IPS-20b (cell line): ENCODE data around the gene KANSL2.
"Not testable (repeated sequence)": the region's sequence is repeated elsewhere in the genome, so short reads cannot be mapped to it uniquely, and the experiment has no call there.

Source experiments
- H3K27ac ChIP-seq: one replicate; pipeline ENCODE4 v1.5.1; 2013; ENCODE audit warnings: low read length
- H3K27me3 ChIP-seq: 2 replicates; pipeline ENCODE4 v1.6.1; 2013; ENCODE audit warnings: mild to moderate bottlenecking, low read length, inconsistent platforms; ENCODE audit not compliant: insufficient read depth
- H3K36me3 ChIP-seq: 2 replicates; pipeline ENCODE4 v1.6.1; 2013; ENCODE audit warnings: low read depth, mild to moderate bottlenecking, inconsistent platforms, low read length, moderate library complexity; ENCODE audit not compliant: insufficient read depth
- H3K4me1 ChIP-seq: 2 replicates; pipeline ENCODE4 v1.6.1; 2013; ENCODE audit warnings: mild to moderate bottlenecking, control low read depth, inconsistent platforms, low read length, moderate library complexity; ENCODE audit not compliant: insufficient read depth
- H3K4me3 ChIP-seq: 2 replicates; pipeline ENCODE4 v1.5.1; 2013; ENCODE audit warnings: mild to moderate bottlenecking, low read length, inconsistent platforms
- H3K9ac ChIP-seq: 2 replicates; pipeline ENCODE4 v1.6.1; 2013; ENCODE audit warnings: low read depth, mild to moderate bottlenecking, inconsistent platforms, low read length, moderate library complexity
- H3K9me3 ChIP-seq: 2 replicates; pipeline ENCODE4 v1.6.1; 2013; ENCODE audit warnings: mild to moderate bottlenecking, low read depth, low read length, inconsistent platforms; ENCODE audit not compliant: insufficient read depth

Gene KANSL2

DNA sequence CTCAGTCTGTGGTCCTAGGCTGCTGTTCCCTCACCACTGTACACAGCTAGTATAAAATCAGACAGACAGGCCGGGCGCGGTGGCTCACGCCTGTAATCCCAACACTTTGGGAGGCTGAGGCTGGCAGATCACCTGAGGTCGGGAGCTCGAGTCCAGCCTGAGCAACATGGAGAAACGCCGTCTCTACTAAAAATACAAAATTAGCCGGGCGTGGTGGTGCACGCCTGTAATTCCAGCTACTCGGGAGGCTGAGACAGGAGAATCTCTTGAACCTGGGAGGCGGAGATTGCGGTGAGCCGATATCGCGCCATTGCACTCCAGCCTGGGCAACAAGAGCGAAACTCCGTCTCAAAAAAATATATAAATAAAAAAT is 481 bp upstream of the KANSL2 start:
- H3K27me3 ChIP-seq, H3K9me3 ChIP-seq, H3K27ac ChIP-seq: not testable (repeated sequence)
- Histone ChIP-seq H3K4me3 (peak overlapping the region; percentile 99), H3K9ac (peak overlapping the region; percentile 61; the same call in 1 of the 2 replicates), H3K4me1 (peaks cover 11% of the 10 kb centered on the region; the same call in 1 of the 2 replicates), H3K36me3 (peaks cover 33% of the 10 kb centered on the region)

DNA sequence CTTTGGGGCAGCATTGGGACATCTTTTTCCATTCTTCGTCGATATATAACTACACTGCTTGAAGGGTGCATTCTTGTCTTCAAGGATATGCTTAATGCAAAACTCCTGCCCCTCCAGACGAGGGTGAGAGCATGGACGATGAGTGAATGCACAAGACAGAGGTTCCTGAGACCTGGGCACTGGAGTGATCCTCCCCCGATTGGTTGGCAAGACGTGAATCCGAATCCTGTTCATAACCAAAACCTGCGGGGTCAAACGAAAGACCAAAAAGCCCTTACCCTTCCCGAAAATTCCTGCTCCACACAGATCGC is 684 bp downstream of the KANSL2 start:
- Histone ChIP-seq H3K36me3 (peaks cover 45% of the 10 kb centered on the region), H3K27ac (peak overlapping the region; percentile 86), H3K9ac (peak overlapping the region; percentile 97), H3K27me3 (no peaks in the 10 kb centered on the region), H3K9me3 (no peaks in the 10 kb centered on the region), H3K4me3 (peak overlapping the region; percentile 99), H3K4me1 (peaks cover 11% of the 10 kb centered on the region; the same call in 1 of the 2 replicates)

DNA sequence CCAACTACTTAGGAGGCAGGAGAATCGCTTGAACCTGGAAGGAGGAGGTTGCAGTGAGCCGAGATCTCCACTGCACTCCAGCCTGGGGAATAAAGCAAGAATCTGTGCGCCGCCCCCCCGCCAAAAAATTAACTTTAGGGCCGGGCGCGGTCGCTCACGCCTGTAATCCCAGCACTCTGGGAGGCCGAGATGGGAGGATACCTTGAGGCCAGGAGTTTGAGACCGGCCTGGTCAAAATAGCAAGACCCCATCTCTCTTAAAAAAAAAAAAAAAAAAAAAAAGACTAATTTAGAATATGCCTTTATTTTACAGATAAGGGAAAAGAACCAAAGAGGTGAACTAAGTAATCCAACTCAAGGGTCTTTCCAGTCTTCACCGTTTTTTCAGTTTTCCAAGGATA is 1.2 kb downstream of the KANSL2 start:
- H3K36me3 ChIP-seq = peaks cover 50% of the 10 kb centered on the region

DNA sequence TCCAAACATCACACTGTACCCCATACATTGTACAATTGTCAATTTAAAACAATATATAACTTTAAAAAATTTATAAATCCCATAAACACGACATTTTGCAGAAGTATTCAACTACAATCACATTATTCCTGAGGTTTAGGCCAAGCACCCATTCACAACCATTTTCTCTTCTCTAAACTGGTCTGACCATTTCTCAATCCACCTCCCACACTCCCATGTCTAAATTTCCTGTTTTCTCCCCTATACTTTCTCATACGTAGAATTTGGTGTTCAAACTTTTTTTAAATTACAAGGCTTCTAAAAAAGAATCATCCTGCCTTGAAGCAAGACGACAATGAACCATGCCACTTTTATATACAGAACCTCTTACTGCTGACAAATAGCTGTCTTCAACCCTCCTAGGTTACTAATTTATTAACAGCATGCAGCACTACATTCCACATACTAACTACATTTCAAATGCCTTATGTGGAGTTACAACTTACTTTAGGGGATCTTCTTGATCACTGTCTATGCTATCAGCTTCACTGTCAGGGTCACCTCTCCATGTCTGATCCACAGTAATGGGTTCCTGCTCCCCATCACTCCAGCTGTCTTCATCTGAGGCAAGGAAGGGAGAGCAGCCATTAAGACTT is 3.4 kb downstream of the KANSL2 start:
- Histone ChIP-seq H3K9ac (no peak overlapping the region; the same call in 1 of the 2 replicates), H3K4me3 (peak overlapping the region; percentile 23), H3K27me3 (no peaks in the 10 kb centered on the region), H3K36me3 (peaks cover 70% of the 10 kb centered on the region), H3K4me1 (peaks cover 11% of the 10 kb centered on the region; the same call in 1 of the 2 replicates), H3K9me3 (no peaks in the 10 kb centered on the region), H3K27ac (no peak overlapping the region)

More for the DNA sequence above, 1.2 kb downstream of the KANSL2 start:
- no peaks in the 10 kb centered on the region for H3K27me3 ChIP-seq
- H3K27ac ChIP-seq = no peak overlapping the region
- peaks cover 11% of the 10 kb centered on the region; the same call in 1 of the 2 replicates for H3K4me1 ChIP-seq
- H3K9me3 ChIP-seq = no peaks in the 10 kb centered on the region
- H3K9ac ChIP-seq = peak overlapping the region; percentile 97; the same call in 1 of the 2 replicates
- H3K4me3 ChIP-seq = peak overlapping the region; percentile 99

DNA sequence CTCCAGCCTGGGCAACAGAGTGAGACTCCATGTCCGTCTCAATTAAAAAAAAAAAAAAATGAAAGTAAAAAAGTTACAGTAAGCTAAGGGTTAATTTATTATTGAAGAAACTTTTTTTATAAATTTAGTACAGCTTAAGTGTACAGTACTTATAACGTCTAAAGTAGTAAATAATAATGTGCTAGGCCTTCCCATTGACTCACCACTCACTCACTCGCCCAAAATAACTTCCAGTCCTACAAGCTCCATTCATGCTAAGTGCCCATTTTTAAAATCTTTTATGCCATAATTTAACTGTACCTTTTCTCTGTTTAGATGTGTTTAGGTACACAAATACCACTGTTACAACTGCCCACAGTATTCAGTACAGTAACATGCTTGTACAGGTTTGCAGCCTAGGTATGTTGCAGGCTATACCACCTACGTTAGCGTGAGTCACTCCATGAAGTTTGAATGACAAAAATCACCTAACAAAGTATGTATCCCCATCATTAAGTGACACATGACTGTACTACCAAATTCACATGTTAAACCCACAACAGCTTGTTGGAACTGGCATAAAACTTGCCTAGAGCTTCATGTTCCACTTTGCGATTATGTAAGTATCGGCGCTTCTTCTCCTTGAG is 10.7 kb downstream of the KANSL2 start:
- no peak overlapping the region for H3K27ac ChIP-seq
- no peak overlapping the region for H3K4me3 ChIP-seq
- no peak overlapping the region for H3K9ac ChIP-seq
- peaks cover 97% of the 10 kb centered on the region for H3K36me3 ChIP-seq
- no peaks in the 10 kb centered on the region for H3K27me3 ChIP-seq
- no peaks in the 10 kb centered on the region for H3K4me1 ChIP-seq
- no peaks in the 10 kb centered on the region for H3K9me3 ChIP-seq

DNA sequence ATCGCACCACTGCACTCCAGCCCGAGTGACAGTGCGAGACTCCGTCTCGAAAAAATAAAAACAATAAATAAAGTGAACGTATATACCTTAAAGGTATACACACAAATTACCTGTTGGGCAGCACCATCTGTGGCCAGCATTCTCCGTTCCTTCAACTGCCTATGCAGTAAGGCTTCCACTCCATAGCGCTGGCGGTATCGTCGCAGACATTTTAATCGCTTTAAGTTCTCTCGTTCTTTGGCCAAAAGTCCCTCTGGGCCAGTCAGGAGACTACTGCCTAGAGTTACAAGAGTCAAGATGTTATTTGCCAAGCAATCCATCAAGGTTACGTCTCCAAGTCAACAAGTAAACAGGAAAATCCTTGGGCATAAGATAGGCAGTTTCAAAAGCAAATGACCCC is 13.0 kb downstream of the KANSL2 start:
- Histone ChIP-seq H3K27ac (no peak overlapping the region), H3K4me1 (no peaks in the 10 kb centered on the region), H3K27me3 (no peaks in the 10 kb centered on the region), H3K4me3 (no peak overlapping the region), H3K9me3 (no peaks in the 10 kb centered on the region), H3K9ac (no peak overlapping the region), H3K36me3 (peaks cover 96% of the 10 kb centered on the region)

DNA sequence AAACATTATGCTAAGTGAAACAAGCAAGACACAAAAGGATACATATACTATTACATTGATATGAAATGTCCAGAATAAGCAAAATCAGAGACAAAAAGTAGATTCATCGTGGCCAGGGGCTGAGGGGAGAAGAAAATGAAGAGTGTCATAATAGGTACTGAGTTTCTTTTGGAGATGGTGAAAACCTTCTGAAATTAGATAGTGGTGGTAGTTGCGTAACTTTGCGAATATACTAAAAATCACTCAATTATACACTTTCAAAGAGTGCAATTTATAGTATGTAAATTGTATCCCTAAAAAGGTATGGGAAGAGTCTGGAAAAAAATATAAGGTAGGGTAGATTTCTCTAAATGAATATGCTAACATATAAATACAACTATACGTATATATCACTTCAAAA is 22.2 kb downstream of the KANSL2 start:
- Histone ChIP-seq H3K27me3 (no peaks in the 10 kb centered on the region), H3K27ac (no peak overlapping the region), H3K4me1 (no peaks in the 10 kb centered on the region), H3K9me3 (no peaks in the 10 kb centered on the region), H3K4me3 (no peak overlapping the region), H3K9ac (no peak overlapping the region), H3K36me3 (peaks cover 97% of the 10 kb centered on the region)

DNA sequence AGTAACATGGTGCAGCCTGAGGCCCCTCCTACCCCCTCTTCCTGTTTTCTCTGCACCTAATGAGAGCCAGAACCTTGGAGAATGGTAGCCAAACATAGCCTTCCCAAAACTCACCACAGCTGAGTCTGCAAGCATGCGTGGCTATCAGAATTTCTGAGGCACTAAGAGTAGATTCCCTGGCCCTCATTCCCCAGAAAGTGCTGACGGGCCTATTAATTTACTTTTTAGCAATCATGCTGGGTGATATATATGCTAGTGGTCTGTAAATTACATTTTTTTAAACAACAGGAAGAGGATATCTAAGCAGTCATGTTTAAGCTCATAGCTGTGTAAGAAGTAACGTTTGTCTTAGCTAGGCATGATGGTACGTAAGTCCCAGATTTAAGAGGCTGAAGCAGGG is 30.4 kb downstream of the KANSL2 start:
- H3K36me3 ChIP-seq = peaks cover 69% of the 10 kb centered on the region
- no peak overlapping the region for H3K27ac ChIP-seq
- H3K4me3 ChIP-seq = no peak overlapping the region
- no peaks in the 10 kb centered on the region for H3K27me3 ChIP-seq
- H3K4me1 ChIP-seq = no peaks in the 10 kb centered on the region
- no peak overlapping the region for H3K9ac ChIP-seq
- no peaks in the 10 kb centered on the region for H3K9me3 ChIP-seq

DNA sequence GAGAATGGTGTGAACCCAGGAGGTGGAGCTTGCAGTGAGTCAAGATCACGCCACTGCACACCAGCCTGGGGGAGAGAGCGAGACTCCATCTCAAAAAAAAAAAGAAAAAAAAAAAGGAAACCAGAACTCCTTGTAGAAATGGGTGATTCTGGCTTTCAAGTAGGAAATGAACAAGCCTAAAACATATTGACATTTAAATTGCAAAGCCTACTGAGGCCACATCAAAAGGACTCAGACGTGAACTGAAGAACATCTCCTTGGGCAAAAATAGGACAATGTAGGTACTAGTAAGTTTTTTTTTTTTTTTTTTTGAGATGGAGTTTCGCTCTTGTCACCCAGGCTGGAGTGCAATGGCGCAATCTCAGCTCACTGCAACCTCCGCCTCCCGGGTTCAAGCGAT is 36.7 kb downstream of the KANSL2 start:
- Histone ChIP-seq H3K36me3 (peaks cover 22% of the 10 kb centered on the region), H3K9me3 (peaks cover 17% of the 10 kb centered on the region; the same call in 1 of the 2 replicates)
- not testable (repeated sequence) for H3K27me3 ChIP-seq, H3K9ac ChIP-seq, H3K27ac ChIP-seq, H3K4me3 ChIP-seq, H3K4me1 ChIP-seq

DNA sequence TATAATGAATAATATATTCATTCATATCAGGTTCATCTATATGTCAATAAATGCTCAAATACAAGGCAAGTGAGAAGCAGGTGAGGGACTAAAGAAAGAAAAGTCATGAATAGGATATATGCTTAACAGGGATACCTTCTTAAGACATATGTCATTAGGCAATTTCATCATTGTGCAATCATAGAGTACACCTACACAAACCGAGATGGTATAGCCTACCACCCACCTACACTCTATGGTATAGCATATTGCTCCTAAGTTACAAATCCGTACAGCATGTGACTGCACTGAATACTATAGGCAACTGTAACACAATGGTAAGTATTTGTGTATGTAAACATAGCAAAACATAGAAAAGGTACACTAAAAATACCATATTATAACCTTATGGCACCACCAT is 39.0 kb downstream of the KANSL2 start:
- H3K9ac ChIP-seq = no peak overlapping the region
- H3K4me3 ChIP-seq = no peak overlapping the region
- H3K9me3 ChIP-seq = peaks cover 17% of the 10 kb centered on the region; the same call in 1 of the 2 replicates
- H3K4me1 ChIP-seq = no peaks in the 10 kb centered on the region
- peaks cover 13% of the 10 kb centered on the region for H3K36me3 ChIP-seq
- H3K27ac ChIP-seq = no peak overlapping the region
- no peaks in the 10 kb centered on the region for H3K27me3 ChIP-seq

DNA sequence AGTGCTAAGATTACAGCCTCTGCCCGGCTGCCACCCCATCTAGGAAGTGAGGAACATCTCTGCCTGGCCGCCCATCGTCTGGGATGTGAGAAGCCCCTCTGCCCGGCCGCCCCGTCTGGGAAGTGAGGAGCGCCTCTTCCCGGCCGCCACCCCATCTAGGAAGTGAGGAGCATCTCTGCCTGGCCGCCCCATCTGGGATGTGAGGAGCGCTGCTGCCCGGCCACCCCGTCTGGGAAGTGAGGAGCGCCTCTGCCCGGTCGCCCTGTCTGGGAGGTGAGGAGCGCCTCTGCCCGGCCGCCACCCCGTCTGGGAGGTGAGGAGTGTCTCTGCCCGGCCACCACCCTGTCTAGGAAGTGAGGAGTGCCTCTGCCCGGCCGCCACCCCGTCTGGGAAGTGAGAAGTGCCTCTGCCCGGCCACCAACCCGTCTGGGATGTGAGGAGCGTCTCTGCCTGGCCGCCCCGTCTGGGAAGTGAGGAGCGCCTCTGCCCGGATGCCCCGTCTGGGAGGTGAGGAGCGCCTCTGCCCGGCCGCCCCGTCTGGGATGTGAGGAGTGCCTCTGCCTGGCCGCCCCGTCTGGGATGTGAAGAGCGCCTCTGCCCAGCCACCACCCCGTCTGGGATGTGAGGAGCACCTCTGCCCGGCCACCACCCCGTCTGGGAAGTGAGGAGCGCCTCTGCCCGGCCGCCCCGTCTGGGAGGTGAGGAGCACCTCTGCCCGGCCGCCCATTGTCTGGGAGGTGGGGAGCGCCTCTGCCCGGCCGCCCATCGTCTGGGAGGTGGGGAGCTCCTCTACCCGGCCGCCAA is 40.1 kb downstream of the KANSL2 start:
- H3K36me3 ChIP-seq = peaks cover 13% of the 10 kb centered on the region
- not testable (repeated sequence) for H3K27ac ChIP-seq, H3K9ac ChIP-seq, H3K4me3 ChIP-seq, H3K27me3 ChIP-seq, H3K4me1 ChIP-seq
- H3K9me3 ChIP-seq = peaks cover 17% of the 10 kb centered on the region; the same call in 1 of the 2 replicates

DNA sequence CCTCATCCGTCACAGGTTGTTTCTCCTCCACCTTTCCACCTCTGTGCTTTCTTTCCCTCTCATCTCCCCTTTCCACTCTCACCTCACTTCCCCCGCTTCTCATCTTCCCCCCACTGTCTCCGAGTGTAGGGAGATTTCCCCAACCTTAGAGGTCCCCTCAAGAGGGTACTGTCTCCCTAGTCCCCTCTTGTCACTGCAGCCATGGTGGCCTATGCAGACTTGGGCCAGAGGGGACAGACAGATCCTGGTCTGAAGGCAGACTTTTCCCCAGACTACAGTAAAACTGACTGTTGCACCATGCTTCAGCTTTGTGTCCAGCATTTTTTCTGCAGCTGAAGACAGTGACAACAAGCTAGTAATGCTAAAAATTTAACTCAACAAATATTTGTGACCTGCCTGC is 41.2 kb downstream of the KANSL2 start:
- no peaks in the 10 kb centered on the region for H3K27me3 ChIP-seq
- H3K9me3 ChIP-seq = peaks cover 17% of the 10 kb centered on the region; the same call in 1 of the 2 replicates
- no peak overlapping the region for H3K4me3 ChIP-seq
- H3K4me1 ChIP-seq = no peaks in the 10 kb centered on the region
- peaks cover 10% of the 10 kb centered on the region for H3K36me3 ChIP-seq
- no peak overlapping the region for H3K27ac ChIP-seq
- no peak overlapping the region for H3K9ac ChIP-seq
